NT2/D1 (cell line): Measurements from ENCODE around the gene OR52L1.
"Not testable (repeated sequence)": the region's sequence is repeated elsewhere in the genome, so short reads cannot be mapped to it uniquely, and the experiment has no call there.

Source experiments
- DNase-seq: peaks from one replicate; pipeline ENCODE4 v3.0.0-alpha.2; 2011; ENCODE audit warnings: low read depth, low spot score
- H3K27me3 ChIP-seq: 2 replicates; pipeline ENCODE4 v1.6.0; 2011; ENCODE audit warnings: mild to moderate bottlenecking; ENCODE audit not compliant: insufficient read length, insufficient read depth
- H3K36me3 ChIP-seq: 2 replicates; pipeline ENCODE4 v1.6.1; 2011; ENCODE audit warnings: mild to moderate bottlenecking, low read length, mixed read lengths; ENCODE audit not compliant: insufficient read depth, insufficient read length
- H3K4me1 ChIP-seq: 2 replicates; pipeline ENCODE4 v1.5.1; 2011; ENCODE audit not compliant: insufficient read depth, insufficient read length
- H3K4me3 ChIP-seq: 2 replicates; pipeline ENCODE4 v1.5.1; 2011; ENCODE audit warnings: low read depth; ENCODE audit not compliant: insufficient read length
- H3K9ac ChIP-seq: 2 replicates; pipeline ENCODE4 v1.6.0; 2011; ENCODE audit warnings: low read depth; ENCODE audit not compliant: insufficient read length
- H3K9me3 ChIP-seq: 2 replicates; pipeline ENCODE4 v1.5.1; 2011; ENCODE audit warnings: mild to moderate bottlenecking, low read length; ENCODE audit not compliant: insufficient read depth
- SUZ12 ChIP-seq: IDR thresholded peaks from 2 replicates; pipeline ENCODE4 v1.6.1; 2011; ENCODE audit not compliant: insufficient read length, insufficient read depth; ENCODE audit errors: extremely low read depth
- YY1 ChIP-seq: IDR thresholded peaks from 2 replicates; pipeline ENCODE4 v1.6.1; 2011; ENCODE audit not compliant: insufficient read length, insufficient read depth
- ZNF274 ChIP-seq: IDR thresholded peaks from 2 replicates; pipeline ENCODE4 v1.6.1; 2011; ENCODE audit warnings: mild to moderate bottlenecking, low read depth, low read length

The OR52L1 gene

DNA sequence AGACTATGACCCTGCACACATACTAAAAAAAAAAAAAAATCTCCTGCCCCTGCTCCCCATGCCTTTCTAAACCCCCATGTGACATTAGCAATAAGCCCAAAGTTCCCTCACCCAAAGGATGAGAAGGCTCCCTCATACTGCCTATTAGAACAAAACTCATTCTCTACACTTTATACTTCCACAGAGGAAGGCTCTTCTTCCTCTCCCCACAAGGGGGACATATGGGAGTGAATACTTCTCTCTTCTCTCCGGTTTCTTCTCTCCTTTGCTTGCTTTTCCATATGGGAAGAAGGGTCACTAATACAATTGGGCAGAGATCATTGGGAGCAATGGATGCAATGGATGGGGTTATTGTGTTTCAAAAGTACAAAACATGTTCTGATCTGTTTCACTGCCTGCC is 3.3 kb downstream of the OR52L1 start:
- Histone ChIP-seq H3K4me1 (no peaks in the 10 kb centered on the region), H3K36me3 (no peaks in the 10 kb centered on the region), H3K9ac (no peak overlapping the region), H3K4me3 (no peak overlapping the region), H3K27me3 (no peaks in the 10 kb centered on the region), H3K9me3 (peaks cover 20% of the 10 kb centered on the region; the same call in 1 of the 2 replicates)
- no peak for TF ChIP-seq YY1
- TF ChIP-seq ZNF274: no peak
- no peak for TF ChIP-seq SUZ12
- DNase-seq: no peak

DNA sequence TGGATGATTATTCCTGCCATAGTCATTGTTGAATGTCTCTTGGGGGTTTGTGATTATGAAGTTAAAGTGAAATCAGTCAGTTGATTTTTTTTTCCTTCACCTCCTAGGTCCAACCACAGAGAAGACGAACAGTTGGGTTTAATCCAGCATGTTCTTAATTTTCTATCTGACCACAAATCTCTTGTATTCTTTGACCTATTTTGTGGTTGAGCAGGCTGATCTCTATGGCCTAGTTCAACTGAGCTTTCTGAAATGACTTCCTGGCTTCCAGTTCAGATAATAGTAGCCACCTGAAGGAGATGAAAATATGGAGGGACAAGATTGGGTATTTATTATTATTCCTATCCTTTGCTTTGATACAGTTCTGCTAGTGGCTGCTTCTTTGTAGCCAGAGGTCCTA is 13.3 kb downstream of the OR52L1 start:
- H3K9ac ChIP-seq: no peak overlapping the region

DNA sequence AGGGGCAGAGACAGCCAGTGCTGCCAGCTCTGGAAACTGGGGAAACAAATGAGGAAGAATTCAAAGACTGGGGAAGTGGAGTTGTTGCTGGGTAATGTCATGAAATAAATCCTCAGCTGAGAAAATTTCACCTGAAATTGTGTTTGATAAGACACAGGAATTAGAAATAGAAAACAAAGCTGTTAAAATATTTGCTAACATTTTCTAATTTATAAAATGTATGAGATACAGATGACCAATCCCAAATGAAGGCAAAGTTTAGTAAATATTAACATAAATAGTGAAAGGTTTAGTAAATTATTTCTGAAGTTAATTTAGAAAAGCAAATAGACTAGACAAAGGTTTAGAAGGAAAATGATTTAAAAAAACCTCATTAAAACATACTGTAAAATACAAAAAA is 18.4 kb downstream of the OR52L1 start, which contains the start of gene OR56A5:
TSS of gene OR56A5 (minus strand) at position 101 of the 400 bp plus-strand sequence. CDS start at position 101, 0 bp downstream.
- peaks cover 10% of the 10 kb centered on the region for H3K9me3 ChIP-seq
- no peaks in the 10 kb centered on the region for H3K4me1 ChIP-seq
- no peaks in the 10 kb centered on the region for H3K36me3 ChIP-seq
- H3K4me3 ChIP-seq: no peak within 1 kb of the TSS
- no peak within 1 kb of the TSS for H3K9ac ChIP-seq
- no peak for DNase-seq
- TF ChIP-seq ZNF274 (no peak), SUZ12 (no peak)
- no peaks in the 10 kb centered on the region for H3K27me3 ChIP-seq

More for the DNA sequence above, 13.3 kb downstream of the OR52L1 start:
- no peak for DNase-seq
- H3K36me3 ChIP-seq: no peaks in the 10 kb centered on the region
- H3K4me1 ChIP-seq: no peaks in the 10 kb centered on the region
- H3K4me3 ChIP-seq: no peak overlapping the region
- no peaks in the 10 kb centered on the region for H3K9me3 ChIP-seq
- no peaks in the 10 kb centered on the region for H3K27me3 ChIP-seq
- no peak for TF ChIP-seq ZNF274
- no peak for TF ChIP-seq YY1
- no peak for TF ChIP-seq SUZ12

DNA sequence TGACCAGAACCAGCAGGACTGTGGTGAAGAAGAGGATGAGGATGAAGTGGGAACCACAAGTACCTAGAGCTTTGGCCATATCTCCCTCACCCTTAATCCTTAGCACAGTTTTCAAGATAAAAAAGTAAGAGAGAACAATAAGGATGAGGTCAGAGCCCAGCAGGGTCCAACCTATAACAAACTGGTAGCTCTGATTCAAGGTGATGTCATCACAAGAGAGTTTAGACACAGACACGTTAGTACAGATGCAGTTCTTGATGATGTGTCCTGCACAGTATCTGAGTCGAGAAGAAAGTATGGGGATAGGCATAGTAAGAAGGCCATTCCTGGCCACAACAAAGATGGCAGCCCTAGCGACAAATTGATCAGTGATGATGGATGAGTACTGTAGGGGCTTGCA is 19.1 kb downstream of the OR52L1 start:
- H3K4me3 ChIP-seq: no peak overlapping the region
- TF ChIP-seq YY1: no peak
- TF ChIP-seq ZNF274: no peak
- no peak for TF ChIP-seq SUZ12
- no peaks in the 10 kb centered on the region for H3K4me1 ChIP-seq
- H3K36me3 ChIP-seq: no peaks in the 10 kb centered on the region
- DNase-seq: no peak
- H3K9ac ChIP-seq: no peak overlapping the region
- no peaks in the 10 kb centered on the region for H3K27me3 ChIP-seq
- H3K9me3 ChIP-seq: peaks cover 17% of the 10 kb centered on the region

DNA sequence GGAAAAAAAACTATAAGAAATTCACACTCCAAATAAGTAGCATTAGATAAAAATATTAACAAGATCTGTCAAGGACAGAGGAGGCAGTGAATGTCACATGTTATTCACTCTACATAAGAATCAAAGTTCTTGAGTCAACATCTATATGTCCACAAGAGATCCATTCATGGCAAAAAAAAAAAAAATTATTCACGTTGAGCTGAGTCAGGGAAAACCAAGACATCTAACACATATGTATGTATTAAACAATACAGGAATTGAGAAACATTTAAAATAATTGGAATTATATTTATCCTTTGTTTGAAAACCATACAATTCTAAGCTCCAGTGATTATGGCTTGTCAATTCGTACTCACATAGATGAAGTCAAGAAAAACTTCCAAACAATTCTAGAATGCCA is 19.8 kb downstream of the OR52L1 start:
- H3K4me1 ChIP-seq: no peaks in the 10 kb centered on the region
- peaks cover 20% of the 10 kb centered on the region for H3K9me3 ChIP-seq
- H3K4me3 ChIP-seq: no peak overlapping the region
- TF ChIP-seq ZNF274 (no peak), SUZ12 (no peak), YY1 (no peak)
- no peaks in the 10 kb centered on the region for H3K36me3 ChIP-seq
- DNase-seq: no peak
- no peak overlapping the region for H3K9ac ChIP-seq
- no peaks in the 10 kb centered on the region for H3K27me3 ChIP-seq

DNA sequence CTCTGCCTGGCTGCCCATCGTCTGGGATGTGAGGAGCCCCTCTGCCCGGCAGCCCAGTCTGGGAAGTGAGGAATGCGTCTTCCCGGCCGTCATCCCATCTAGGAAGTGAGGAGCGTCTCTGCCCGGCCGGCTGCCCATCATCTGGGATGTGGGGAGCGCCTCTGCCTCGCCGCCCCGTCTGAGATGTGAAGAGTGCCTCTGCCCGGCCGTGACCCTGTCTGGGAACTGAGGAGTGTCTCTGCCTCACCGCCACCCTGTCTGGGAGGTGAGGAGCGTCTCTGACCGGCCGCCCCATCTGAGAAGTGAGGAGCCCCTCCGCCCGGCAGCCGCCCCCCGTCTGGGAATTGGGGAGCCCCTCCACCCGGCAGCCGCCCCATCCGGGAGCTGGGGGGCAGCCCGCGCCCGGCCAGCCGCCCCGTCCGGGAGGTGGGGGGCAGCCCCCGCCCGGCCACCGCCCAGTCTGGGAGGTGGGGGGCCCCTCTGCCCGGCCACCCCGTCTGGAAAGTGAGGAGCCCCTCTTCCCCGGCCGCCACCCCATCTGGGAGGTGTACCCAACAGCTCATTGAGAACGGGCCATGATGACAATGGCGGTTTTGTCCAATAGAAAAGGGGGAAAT is 26.0 kb downstream of the OR52L1 start:
- not testable (repeated sequence) for DNase-seq, H3K4me3 ChIP-seq, H3K36me3 ChIP-seq, H3K4me1 ChIP-seq, H3K27me3 ChIP-seq, H3K9ac ChIP-seq
- H3K9me3 ChIP-seq: peaks cover 37% of the 10 kb centered on the region

DNA sequence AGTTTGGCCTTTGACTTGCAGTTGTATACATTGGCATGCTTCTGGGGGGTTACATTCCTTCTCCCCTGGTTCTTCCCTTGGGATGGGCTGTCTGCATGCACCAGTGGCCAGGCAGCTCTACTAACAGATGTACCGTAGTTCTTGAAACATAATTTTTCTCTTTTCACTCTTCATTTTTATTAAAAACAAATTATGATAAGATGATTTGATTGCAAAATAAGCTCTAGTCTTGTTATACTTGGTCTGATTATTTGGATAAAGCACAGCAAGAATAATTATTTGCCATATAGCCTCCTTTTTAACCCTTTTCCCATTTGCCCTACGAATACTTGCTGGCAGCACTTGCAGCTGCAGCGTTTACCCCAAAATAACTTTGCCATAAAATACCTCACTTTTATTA is 31.2 kb downstream of the OR52L1 start:
- no peak for TF ChIP-seq SUZ12
- TF ChIP-seq ZNF274: no peak
- TF ChIP-seq YY1: no peak
- H3K36me3 ChIP-seq: no peaks in the 10 kb centered on the region

DNA sequence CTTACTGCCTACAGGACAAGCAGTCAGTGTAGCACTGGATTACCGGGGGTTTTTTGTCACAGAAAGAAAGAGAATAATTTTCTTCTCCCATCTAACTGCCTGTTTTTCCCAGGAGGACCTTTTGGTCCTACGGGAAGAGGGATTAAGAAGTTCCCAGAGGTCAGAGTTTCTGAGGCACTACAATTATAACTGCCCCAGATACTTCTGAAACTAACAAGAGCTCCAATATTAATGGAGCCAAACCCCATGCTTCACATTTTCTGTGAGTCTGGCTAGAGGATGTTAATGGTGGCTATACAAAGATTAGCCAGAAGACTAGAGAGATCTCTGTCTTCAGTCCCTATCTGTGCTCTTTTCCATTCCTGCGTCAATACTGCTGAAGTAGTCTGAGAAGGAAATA is 44.8 kb downstream of the OR52L1 start, which contains the start of gene OR56A3:
TSS of gene OR56A3 (plus strand) at position 301 of the 400 bp plus-strand sequence. CDS start 5,096 bp downstream, outside the sequence.
- Histone ChIP-seq H3K9me3 (no peaks in the 10 kb centered on the region), H3K27me3 (no peaks in the 10 kb centered on the region), H3K4me1 (no peaks in the 10 kb centered on the region), H3K4me3 (no peak within 1 kb of the TSS), H3K9ac (no peak within 1 kb of the TSS), H3K36me3 (no peaks in the 10 kb centered on the region)
- no peak for DNase-seq
- TF ChIP-seq ZNF274 (no peak), YY1 (no peak), SUZ12 (no peak)

More for the DNA sequence above, 31.2 kb downstream of the OR52L1 start:
- H3K27me3 ChIP-seq: no peaks in the 10 kb centered on the region
- no peak overlapping the region for H3K4me3 ChIP-seq
- DNase-seq: no peak
- no peak overlapping the region for H3K9ac ChIP-seq
- H3K9me3 ChIP-seq: peaks cover 10% of the 10 kb centered on the region; the same call in 1 of the 2 replicates
- H3K4me1 ChIP-seq: no peaks in the 10 kb centered on the region
